HepG2 (cell line): Measurements from ENCODE around the gene CALN1. TPM values are rescaled to one million over a fixed set of nuclear protein-coding genes. Genes with fewer than 3 reads are reported as not detected.

Source experiments
- ATAC-seq: fragments of 200-7000 bp; cut with Tn5 transposase; 3 replicates; pipeline ENCODE4 v1.9.1; 2020; ENCODE audit warnings: mild to moderate bottlenecking, moderate library complexity
- BruUV-seq: library from RNA; stranded (reverse); fragments of 400-500 nt; replicated peaks from 2 replicates; lab custom pipeline; 2021; lab: Mats Ljungman, UMichigan
- CTCF ChIA-PET: fragments of 300-600 bp; formaldehyde crosslinking; extraction: SDS; loops from one replicate; lab custom pipeline; 2021; ENCODE audit warnings: low total read pairs, inconsistent platforms, low intra/inter-chr PET ratio; lab: Yijun Ruan, JAX
- POLR2A ChIA-PET: fragments of 350-600 bp; sonication (Branson Sonifier 250); formaldehyde crosslinking; loops from one replicate; lab custom pipeline; 2020; ENCODE audit warnings: antibody characterized with exemption, inconsistent platforms; lab: Yijun Ruan, JAX
- DNase-seq: peaks from one replicate; pipeline ENCODE4 v3.0.0-alpha.2; 2015; ENCODE audit warnings: low spot score
- FAIRE-seq: peaks from 3 replicates; lab custom pipeline; 2011; peaks lifted over from hg19 to GRCh38; lab: Jason Lieb, UNC
- H2AFZ ChIP-seq: one replicate; pipeline ENCODE4 v1.6.1; 2011; ENCODE audit warnings: low read length, inconsistent platforms
- H3K27ac ChIP-seq: fragments of 300-600 bp; 3 replicates; pipeline ENCODE4 v1.8.0; 2011; ENCODE audit warnings: mixed run types, mild to moderate bottlenecking, mixed read lengths, low read length, inconsistent platforms; ENCODE audit not compliant: insufficient read depth; ENCODE audit errors: extremely low read length
- H3K27me3 ChIP-seq, 2 experiments: fragments of 200-600 bp in 1 of 2; 2 replicates in 1 of 2; 3 replicates in 1 of 2; pipeline versions ENCODE4 v1.6.0 to v1.8.0; 2011; ENCODE audit warnings: low read length in 2 of 2, mild to moderate bottlenecking in 2 of 2, moderate library complexity in 2 of 2, inconsistent platforms in 1 of 2; ENCODE audit not compliant: insufficient read depth in 2 of 2, control insufficient read depth in 1 of 2
- H3K36me3 ChIP-seq, 2 experiments: fragments of 200-600 bp in 1 of 2; replicated peaks in 1 of 2; 2 replicates in 1 of 2; 3 replicates in 1 of 2; pipeline versions ENCODE4 v1.5.1 to v1.8.0; 2011; ENCODE audit warnings: low read length in 2 of 2, inconsistent platforms in 1 of 2; ENCODE audit not compliant: insufficient read depth in 2 of 2, control insufficient read depth in 1 of 2
- H3K4me1 ChIP-seq: 2 replicates; pipeline ENCODE4 v1.5.1; 2012; ENCODE audit warnings: low read length, inconsistent platforms; ENCODE audit not compliant: insufficient read depth
- H3K4me2 ChIP-seq: 2 replicates; pipeline ENCODE4 v1.6.0; 2011; ENCODE audit warnings: low read depth, low read length, inconsistent platforms
- H3K4me3 ChIP-seq, 3 experiments: fragments of 200-600 bp in 1 of 3; sonication (generic), shearing (Covaris generic) in 1 of 3; replicated peaks in 1 of 3; 2 replicates each; pipeline ENCODE4 v1.5.1; 2011 to 2016; ENCODE audit warnings: low read length in 3 of 3, inconsistent platforms in 2 of 3, low read depth in 2 of 3, mild to moderate bottlenecking in 2 of 3, control low read depth in 1 of 3, mixed read lengths in 1 of 3; ENCODE audit not compliant: insufficient read depth in 1 of 3
- H3K79me2 ChIP-seq: one replicate; pipeline ENCODE4 v1.6.1; 2011; ENCODE audit warnings: low read length, inconsistent platforms; ENCODE audit not compliant: insufficient read depth
- H3K9ac ChIP-seq: 2 replicates; pipeline ENCODE4 v1.6.0; 2011; ENCODE audit warnings: mild to moderate bottlenecking, low read depth, low read length, inconsistent platforms; ENCODE audit not compliant: insufficient read depth
- H3K9me3 ChIP-seq: 2 replicates; pipeline ENCODE4 v1.5.1; 2012; ENCODE audit warnings: mild to moderate bottlenecking, low read length
- H4K20me1 ChIP-seq: 2 replicates; pipeline ENCODE4 v1.6.0; 2011; ENCODE audit warnings: inconsistent platforms, mild to moderate bottlenecking, low read length, moderate library complexity; ENCODE audit not compliant: insufficient read depth
- ADNP ChIP-seq: sonication (generic); formaldehyde crosslinking; IDR thresholded peaks from 2 replicates; pipeline ENCODE4 v1.4.0; 2020; ENCODE audit warnings: missing genetic modification reagents
- CREB3 ChIP-seq: sonication (generic); formaldehyde crosslinking; IDR thresholded peaks from 2 replicates; pipeline ENCODE4 v1.5.0; 2020; ENCODE audit warnings: missing genetic modification reagents
- FOSL1 ChIP-seq: sonication (generic); formaldehyde crosslinking; IDR thresholded peaks from 2 replicates; pipeline ENCODE4 v1.9.0; 2021; ENCODE audit warnings: missing genetic modification reagents, borderline replicate concordance
- GATAD2A ChIP-seq: IDR thresholded peaks from 2 replicates; pipeline ENCODE4 v1.6.1; 2016
- MAFF ChIP-seq: IDR thresholded peaks from 2 replicates; pipeline ENCODE4 v1.6.1; 2011; ENCODE audit warnings: low read depth, low read length, improper control_type of control experiment
- MAX ChIP-seq: IDR thresholded peaks from 2 replicates; pipeline ENCODE4 v1.6.1; 2012; ENCODE audit warnings: inconsistent platforms
- PBX2 ChIP-seq: IDR thresholded peaks from 2 replicates; pipeline ENCODE4 v1.6.1; 2016; ENCODE audit warnings: control low read depth
- PHF20 ChIP-seq: sonication (generic); formaldehyde crosslinking; IDR thresholded peaks from 2 replicates; pipeline ENCODE4 v1.5.0; 2020; ENCODE audit warnings: mild to moderate bottlenecking, missing genetic modification reagents
- PHF5A ChIP-seq: IDR thresholded peaks from one replicate; pipeline ENCODE4 v1.6.1; 2018; ENCODE audit warnings: low read depth, missing genetic modification reagents; ENCODE audit not compliant: unreplicated experiment
- SMAD1 ChIP-seq: sonication (generic); formaldehyde crosslinking; IDR thresholded peaks from 2 replicates; pipeline ENCODE4 v1.4.0; 2020; ENCODE audit warnings: missing genetic modification reagents, low read depth, mild to moderate bottlenecking, borderline replicate concordance
- ZNF263 ChIP-seq: sonication (generic); formaldehyde crosslinking; IDR thresholded peaks from 2 replicates; pipeline ENCODE4 v1.4.0; 2020; ENCODE audit warnings: missing genetic modification reagents
- ZNF317 ChIP-seq: sonication (generic); formaldehyde crosslinking; IDR thresholded peaks from 2 replicates; pipeline ENCODE4 v1.5.0; 2020; ENCODE audit warnings: mild to moderate bottlenecking, missing genetic modification reagents
- ZNF501 ChIP-seq: sonication (generic); formaldehyde crosslinking; IDR thresholded peaks from 2 replicates; pipeline ENCODE4 v1.5.1; 2020; ENCODE audit warnings: mild to moderate bottlenecking, moderate library complexity, missing genetic modification reagents
- ZNF589 ChIP-seq: sonication (generic); formaldehyde crosslinking; conservative IDR thresholded peaks from 2 replicates; pipeline ENCODE4 v1.8.0; 2022; ENCODE audit warnings: mild to moderate bottlenecking, moderate library complexity, missing genetic modification reagents
- ZNF879 ChIP-seq: sonication (generic); formaldehyde crosslinking; IDR thresholded peaks from 2 replicates; pipeline ENCODE4 v1.8.1; 2023; ENCODE audit warnings: missing genetic modification reagents
- WGBS: methylation state at CpG from one replicate; pipeline ENCODE4 v1.1.6; 2017; ENCODE audit warnings: low lambda C conversion rate; 5-methylcytosine and 5-hydroxymethylcytosine counted together
- in situ Hi-C: cut with HindIII; loops from 2 replicates; pipeline ENCODE4 v1.10.0; 2017; ENCODE audit warnings: low pct_unique_long_range_greater_than_20kb; ENCODE audit not compliant: extremely low pct_ligation_motif_present
- intact Hi-C: fragments of 100-400 bp; cut with micrococcal nuclease; formaldehyde crosslinking; loops from one replicate; pipeline ENCODE4 v1.10.0; 2022; ENCODE audit not compliant: unreplicated experiment
- polyA plus RNA-seq, 8 experiments: library from polyadenylated mRNA; depleted of rRNA in 3 of 8; stranded (reverse) in 7 of 8; unstranded in 1 of 8; fragments of >200 nt; fragmentation: Illumina TruSeq in 4 of 8; extraction: Trizol in 4 of 8; gene quantifications; 2 replicates each; pipeline versions ENCODE4 v1.2.1 to v1.2.3, GENCODE V29; 2011 to 2016; ENCODE audit warnings: low read depth in 4 of 8, missing spikeins in 1 of 8, mixed read lengths in 1 of 8; ENCODE audit not compliant: insufficient read depth in 1 of 8
- total RNA-seq, 5 experiments: library from RNA; depleted of rRNA; stranded (reverse); fragments of >200 nt; fragmentation: Illumina TruSeq; extraction: Trizol; gene quantifications; 2 replicates each; pipeline ENCODE4 v1.2.3, GENCODE V29; 2016; ENCODE audit warnings: low read depth in 1 of 5

CALN1 gene
- total and polyA plus RNA-seq, 2 of the 13 experiments (the other 11 are each of a cell fraction or from before 2014, with no cell fraction given), result not detected

- ChIA-PET CTCF (no interaction called here), POLR2A (no interaction called here)
- Histone ChIP-seq H3K4me3 (no peak overlapping the region), H2AFZ (no peak overlapping the region), H3K9ac (no peak overlapping the region), H3K27me3 (no peaks in the 10 kb centered on the region), H4K20me1 (no peaks in the 10 kb centered on the region), H3K4me2 (no peak overlapping the region), H3K9me3 (peaks cover 19% of the 10 kb centered on the region), H3K27ac (no peak overlapping the region), H3K4me1 (no peaks in the 10 kb centered on the region), H3K79me2 (no peaks in the 10 kb centered on the region), H3K36me3 (no peaks in the 10 kb centered on the region)
- TF ChIP-seq ZNF263 (CRISPR knock-in tag) (no peak), ZNF879 (no peak), ZNF589 (CRISPR knock-in tag) (no peak), ZNF501 (CRISPR knock-in tag) (no peak), ZNF317 (no peak), ADNP (no peak), MAX (no peak), FOSL1 (CRISPR knock-in tag) (no peak), GATAD2A (CRISPR knock-in tag) (no peak), CREB3 (CRISPR knock-in tag) (no peak), PHF5A (no peak), PHF20 (CRISPR knock-in tag) (no peak), SMAD1 (no peak), PBX2 (CRISPR knock-in tag) (no peak), MAFF (no peak)
- in situ Hi-C loops, result no loop called here
- no peak for DNase-seq
- 0% methylated on average over 5 of the region's 5 CpGs for WGBS
- FAIRE-seq, result no peak
- no TSS peak for BruUV-seq
- no peak for ATAC-seq
- intact Hi-C loops, result no loop called here
Observed at GRCh38 chr7:72176875-72177274, 235.3 kb downstream of the CALN1 start.
